ENCODE data around the gene PITPNM1. TPM values are rescaled to one million over a fixed set of nuclear protein-coding genes. Genes with fewer than 3 reads are reported as not detected.

Gene PITPNM1
- total and polyA plus RNA-seq, 2 of the 13 experiments (the other 11 are each of a cell fraction or from before 2014, with no cell fraction given): 8.2 to 8.5 TPM

- TF ChIP-seq, protein P1, sequence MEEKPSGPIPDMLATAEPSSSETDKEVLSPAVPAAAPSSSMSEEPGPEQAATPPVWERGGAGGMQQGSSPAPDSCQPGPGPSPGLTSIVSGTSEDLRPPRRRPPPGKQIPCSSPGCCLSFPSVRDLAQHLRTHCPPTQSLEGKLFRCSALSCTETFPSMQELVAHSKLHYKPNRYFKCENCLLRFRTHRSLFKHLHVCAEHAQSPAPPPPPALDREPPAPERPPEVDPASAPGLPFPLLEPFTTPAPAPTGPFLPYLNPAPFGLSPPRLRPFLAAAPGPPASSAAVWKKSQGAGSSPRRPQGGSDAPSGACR (CRISPR knock-in tag; IDR thresholded peaks at IDR 0.05): peak; percentile 30; the same call in 1 of the 2 replicates
- TF ChIP-seq TBX3 (IDR thresholded peaks at IDR 0.05; ENCODE audit: borderline replicate concordance) (no peak), SNAI1 (CRISPR knock-in tag; IDR thresholded peaks at IDR 0.05; ENCODE audit: borderline replicate concordance) (peak; percentile 89), ZNF12 (CRISPR knock-in tag; IDR thresholded peaks at IDR 0.05) (peak; percentile 70), XRCC5 (optimal IDR thresholded peaks at IDR 0.05; ENCODE audit: low read length) (peak; percentile 61), ZNF260 (CRISPR knock-in tag; IDR thresholded peaks at IDR 0.05; ENCODE audit: borderline replicate concordance, low read depth) (no peak), RFXANK (CRISPR knock-in tag; IDR thresholded peaks at IDR 0.05) (no peak), KLF11 (CRISPR knock-in tag; IDR thresholded peaks at IDR 0.05) (peak; percentile 92; the same call in 1 of the 2 replicates), ZNF138 (CRISPR knock-in tag; IDR thresholded peaks at IDR 0.05; ENCODE audit: low read depth) (no peak; the same call in none of the 2 replicates), ZBTB7B (CRISPR knock-in tag; IDR thresholded peaks at IDR 0.05) (no peak; the same call in 1 of the 2 replicates), ZNF546 (CRISPR knock-in tag; conservative IDR thresholded peaks at IDR 0.05) (peak; percentile 97), SP4 (CRISPR knock-in tag; IDR thresholded peaks at IDR 0.05) (peak; percentile 96), ZC3H4 (CRISPR knock-in tag; IDR thresholded peaks at IDR 0.05; ENCODE audit: borderline replicate concordance) (no peak), ATF7-NPFF (CRISPR knock-in tag; IDR thresholded peaks at IDR 0.05; ENCODE audit: low read depth) (peak; percentile 95), ZNF549 (CRISPR knock-in tag; IDR thresholded peaks at IDR 0.05) (no peak), IRF2 (CRISPR knock-in tag; IDR thresholded peaks at IDR 0.05) (peak; percentile 81), ZSCAN22 (CRISPR knock-in tag; IDR thresholded peaks at IDR 0.05) (peak; percentile 84; the same call in 1 of the 2 replicates), NR1H2 (CRISPR knock-in tag; IDR thresholded peaks at IDR 0.05; ENCODE audit: borderline replicate concordance, low read depth) (peak; percentile 94), ZNF496 (CRISPR knock-in tag; IDR thresholded peaks at IDR 0.05; ENCODE audit: insufficient replicate concordance) (no peak), BCL6 (CRISPR knock-in tag; IDR thresholded peaks at IDR 0.05) (peak; percentile 65), SP5 (CRISPR knock-in tag; IDR thresholded peaks at IDR 0.05; ENCODE audit: borderline replicate concordance, low read depth) (no peak), ZUFSP (CRISPR knock-in tag; IDR thresholded peaks at IDR 0.05; ENCODE audit: borderline replicate concordance) (no peak)
- TF ChIP-seq, protein P2, sequence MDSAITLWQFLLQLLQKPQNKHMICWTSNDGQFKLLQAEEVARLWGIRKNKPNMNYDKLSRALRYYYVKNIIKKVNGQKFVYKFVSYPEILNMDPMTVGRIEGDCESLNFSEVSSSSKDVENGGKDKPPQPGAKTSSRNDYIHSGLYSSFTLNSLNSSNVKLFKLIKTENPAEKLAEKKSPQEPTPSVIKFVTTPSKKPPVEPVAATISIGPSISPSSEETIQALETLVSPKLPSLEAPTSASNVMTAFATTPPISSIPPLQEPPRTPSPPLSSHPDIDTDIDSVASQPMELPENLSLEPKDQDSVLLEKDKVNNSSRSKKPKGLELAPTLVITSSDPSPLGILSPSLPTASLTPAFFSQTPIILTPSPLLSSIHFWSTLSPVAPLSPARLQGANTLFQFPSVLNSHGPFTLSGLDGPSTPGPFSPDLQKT (CRISPR knock-in tag; IDR thresholded peaks at IDR 0.05; ENCODE audit: borderline replicate concordance): no peak; the same call in 1 of the 2 replicates
- TF ChIP-seq, protein P3, sequence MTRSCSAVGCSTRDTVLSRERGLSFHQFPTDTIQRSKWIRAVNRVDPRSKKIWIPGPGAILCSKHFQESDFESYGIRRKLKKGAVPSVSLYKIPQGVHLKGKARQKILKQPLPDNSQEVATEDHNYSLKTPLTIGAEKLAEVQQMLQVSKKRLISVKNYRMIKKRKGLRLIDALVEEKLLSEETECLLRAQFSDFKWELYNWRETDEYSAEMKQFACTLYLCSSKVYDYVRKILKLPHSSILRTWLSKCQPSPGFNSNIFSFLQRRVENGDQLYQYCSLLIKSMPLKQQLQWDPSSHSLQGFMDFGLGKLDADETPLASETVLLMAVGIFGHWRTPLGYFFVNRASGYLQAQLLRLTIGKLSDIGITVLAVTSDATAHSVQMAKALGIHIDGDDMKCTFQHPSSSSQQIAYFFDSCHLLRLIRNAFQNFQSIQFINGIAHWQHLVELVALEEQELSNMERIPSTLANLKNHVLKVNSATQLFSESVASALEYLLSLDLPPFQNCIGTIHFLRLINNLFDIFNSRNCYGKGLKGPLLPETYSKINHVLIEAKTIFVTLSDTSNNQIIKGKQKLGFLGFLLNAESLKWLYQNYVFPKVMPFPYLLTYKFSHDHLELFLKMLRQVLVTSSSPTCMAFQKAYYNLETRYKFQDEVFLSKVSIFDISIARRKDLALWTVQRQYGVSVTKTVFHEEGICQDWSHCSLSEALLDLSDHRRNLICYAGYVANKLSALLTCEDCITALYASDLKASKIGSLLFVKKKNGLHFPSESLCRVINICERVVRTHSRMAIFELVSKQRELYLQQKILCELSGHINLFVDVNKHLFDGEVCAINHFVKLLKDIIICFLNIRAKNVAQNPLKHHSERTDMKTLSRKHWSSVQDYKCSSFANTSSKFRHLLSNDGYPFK (CRISPR knock-in tag; IDR thresholded peaks at IDR 0.05; ENCODE audit: borderline replicate concordance): peak; percentile 96
Observed at GRCh38 chr11:67482827-67483798, 22.1 kb downstream of the PITPNM1 start, which contains the start of gene AIP (continued).

Data from HepG2 (cell line).